ENCODE measurements around the gene DLK1.

Gene DLK1

DNA sequence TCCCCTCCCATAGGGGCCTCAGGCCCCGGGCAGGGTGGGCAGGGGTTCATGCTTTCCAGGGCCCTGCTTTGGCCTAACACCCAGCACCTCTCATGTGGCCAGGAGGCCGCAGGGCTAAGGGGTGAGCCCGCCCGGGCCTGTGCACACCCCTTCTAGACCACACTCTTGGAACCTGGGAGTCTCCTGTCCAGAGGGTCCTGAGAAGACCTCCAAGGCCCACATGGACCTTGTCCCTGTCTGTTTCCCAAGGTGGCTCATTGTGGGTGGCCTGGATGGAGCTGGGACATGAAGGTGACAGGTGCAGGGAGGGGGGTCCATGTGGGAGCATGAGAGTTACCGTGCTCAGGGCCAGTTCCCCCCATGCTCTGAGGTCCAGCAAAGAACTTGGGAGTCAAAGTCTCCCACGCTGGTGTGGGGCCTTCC, 11.6 kb downstream of the DLK1 start:
- no peaks in the 10 kb centered on the region for H3K4me1 ChIP-seq
- H3K27me3 ChIP-seq (ENCODE audit: control insufficient read depth, insufficient read depth, low read length): no peaks in the 10 kb centered on the region
- TF ChIP-seq, protein P1, sequence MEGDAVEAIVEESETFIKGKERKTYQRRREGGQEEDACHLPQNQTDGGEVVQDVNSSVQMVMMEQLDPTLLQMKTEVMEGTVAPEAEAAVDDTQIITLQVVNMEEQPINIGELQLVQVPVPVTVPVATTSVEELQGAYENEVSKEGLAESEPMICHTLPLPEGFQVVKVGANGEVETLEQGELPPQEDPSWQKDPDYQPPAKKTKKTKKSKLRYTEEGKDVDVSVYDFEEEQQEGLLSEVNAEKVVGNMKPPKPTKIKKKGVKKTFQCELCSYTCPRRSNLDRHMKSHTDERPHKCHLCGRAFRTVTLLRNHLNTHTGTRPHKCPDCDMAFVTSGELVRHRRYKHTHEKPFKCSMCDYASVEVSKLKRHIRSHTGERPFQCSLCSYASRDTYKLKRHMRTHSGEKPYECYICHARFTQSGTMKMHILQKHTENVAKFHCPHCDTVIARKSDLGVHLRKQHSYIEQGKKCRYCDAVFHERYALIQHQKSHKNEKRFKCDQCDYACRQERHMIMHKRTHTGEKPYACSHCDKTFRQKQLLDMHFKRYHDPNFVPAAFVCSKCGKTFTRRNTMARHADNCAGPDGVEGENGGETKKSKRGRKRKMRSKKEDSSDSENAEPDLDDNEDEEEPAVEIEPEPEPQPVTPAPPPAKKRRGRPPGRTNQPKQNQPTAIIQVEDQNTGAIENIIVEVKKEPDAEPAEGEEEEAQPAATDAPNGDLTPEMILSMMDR (IDR thresholded peaks at IDR 0.05): no peak
- H3K27ac ChIP-seq: no peak overlapping the region
- H3K79me2 ChIP-seq: no peaks in the 10 kb centered on the region
- no peak overlapping the region for H2AFZ ChIP-seq
- H3K36me3 ChIP-seq (ENCODE audit: control insufficient read depth, insufficient read depth, low read length): no peaks in the 10 kb centered on the region
- no peaks in the 10 kb centered on the region for H3K9me3 ChIP-seq (ENCODE audit: control insufficient read depth, low read length)
- H3K4me3 ChIP-seq (ENCODE audit: low read depth, low read length): no peak overlapping the region
- H3K9ac ChIP-seq: no peak overlapping the region
- H3K4me2 ChIP-seq (ENCODE audit: low read length): no peak overlapping the region

DNA sequence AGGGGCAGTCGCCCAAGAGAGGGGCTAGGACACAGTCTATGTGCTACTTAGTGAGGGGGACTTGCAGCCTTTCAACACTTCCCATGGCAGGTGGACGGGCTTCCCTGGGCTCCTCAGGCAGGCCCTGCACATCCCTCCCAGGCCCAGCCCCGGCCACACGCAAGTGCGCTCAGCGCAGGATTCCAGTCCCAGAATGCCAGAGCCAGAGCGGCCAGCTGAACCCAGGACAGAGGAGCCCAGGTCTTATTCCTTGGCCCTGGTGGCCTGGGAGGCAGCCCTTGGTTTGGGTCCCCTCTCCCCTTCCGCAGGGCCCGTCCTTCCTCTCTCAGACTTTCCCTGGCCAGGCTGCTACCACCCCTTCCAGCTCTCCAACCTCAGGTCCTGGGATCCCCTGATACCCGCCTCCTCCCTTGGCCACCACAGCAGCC, 12.0 kb downstream of the DLK1 start:
- Histone ChIP-seq H3K27ac (no peak overlapping the region), H3K4me1 (no peaks in the 10 kb centered on the region), H2AFZ (no peak overlapping the region), H3K9me3 (ENCODE audit: control insufficient read depth, low read length) (no peaks in the 10 kb centered on the region), H3K36me3 (ENCODE audit: control insufficient read depth, insufficient read depth, low read length) (no peaks in the 10 kb centered on the region), H3K9ac (no peak overlapping the region), H3K27me3 (ENCODE audit: control insufficient read depth, insufficient read depth, low read length) (no peaks in the 10 kb centered on the region), H3K4me2 (ENCODE audit: low read length) (no peak overlapping the region), H3K4me3 (ENCODE audit: low read depth, low read length) (no peak overlapping the region), H3K79me2 (no peaks in the 10 kb centered on the region)
- TF ChIP-seq, protein P1 (IDR thresholded peaks at IDR 0.05): no peak

DNA sequence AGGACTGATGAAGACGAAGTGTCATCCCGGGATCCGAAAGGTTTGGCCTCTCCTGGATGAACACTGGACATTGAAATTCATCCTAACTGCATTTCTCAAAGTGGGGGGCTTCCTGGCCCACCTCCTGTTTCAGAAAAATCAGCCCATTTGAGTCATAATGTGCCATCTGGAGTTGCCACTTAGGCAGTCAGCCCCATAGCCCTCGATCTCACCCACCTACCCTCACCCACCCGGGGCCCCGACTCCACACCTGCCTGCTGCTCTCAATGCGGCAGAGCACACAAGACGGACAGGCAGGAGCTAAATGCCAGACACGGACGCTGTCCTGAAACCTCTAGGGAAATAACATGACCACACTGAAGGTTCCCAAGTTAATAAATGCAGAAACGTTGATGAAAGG, 12.6 kb downstream of the DLK1 start:
- Histone ChIP-seq H2AFZ (no peak overlapping the region), H3K36me3 (ENCODE audit: control insufficient read depth, insufficient read depth, low read length) (no peaks in the 10 kb centered on the region), H3K79me2 (no peaks in the 10 kb centered on the region), H3K4me2 (ENCODE audit: low read length) (no peak overlapping the region), H3K9ac (no peak overlapping the region), H3K9me3 (ENCODE audit: control insufficient read depth, low read length) (no peaks in the 10 kb centered on the region), H3K27ac (no peak overlapping the region), H3K27me3 (ENCODE audit: control insufficient read depth, insufficient read depth, low read length) (no peaks in the 10 kb centered on the region), H3K4me1 (no peaks in the 10 kb centered on the region), H3K4me3 (ENCODE audit: low read depth, low read length) (no peak overlapping the region)
- TF ChIP-seq, protein P1 (IDR thresholded peaks at IDR 0.05): no peak

DNA sequence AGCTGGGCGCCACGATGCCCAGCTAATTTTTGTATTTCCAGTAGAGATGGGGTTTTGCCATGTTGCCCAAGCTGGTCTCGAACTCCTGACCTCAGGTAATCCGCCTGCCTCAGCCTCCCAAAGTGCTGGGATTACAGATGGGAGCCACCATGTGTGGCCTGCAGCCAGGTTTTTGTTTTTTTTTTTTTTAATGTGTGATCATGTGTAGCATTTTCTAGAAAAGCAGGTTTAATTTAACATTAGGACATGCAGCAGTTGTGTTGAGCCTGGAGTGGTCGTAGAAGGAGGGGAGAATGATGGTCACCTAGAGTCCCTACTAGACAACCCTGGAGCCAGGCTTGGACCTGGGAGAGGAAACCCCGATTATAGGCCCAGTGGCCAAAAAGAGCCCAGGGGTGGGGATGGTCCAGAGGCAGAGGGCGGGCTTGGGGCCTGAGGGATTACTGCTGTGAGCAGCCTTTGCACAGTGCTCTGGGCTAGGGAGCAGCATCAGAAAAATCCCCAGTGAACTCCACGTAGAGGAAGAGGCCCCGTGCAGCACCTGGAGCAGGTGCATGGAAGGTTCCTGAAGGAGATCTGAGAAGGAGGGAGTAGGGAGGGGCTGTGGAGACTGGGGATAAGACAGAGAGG, 13.6 kb downstream of the DLK1 start:
- no peaks in the 10 kb centered on the region for H3K79me2 ChIP-seq
- no peak overlapping the region for H3K27ac ChIP-seq
- no peak overlapping the region for H2AFZ ChIP-seq
- no peaks in the 10 kb centered on the region for H3K36me3 ChIP-seq (ENCODE audit: control insufficient read depth, insufficient read depth, low read length)
- H3K27me3 ChIP-seq (ENCODE audit: control insufficient read depth, insufficient read depth, low read length): no peaks in the 10 kb centered on the region
- TF ChIP-seq, protein P1 (IDR thresholded peaks at IDR 0.05): no peak
- no peaks in the 10 kb centered on the region for H3K9me3 ChIP-seq (ENCODE audit: control insufficient read depth, low read length)
- H3K9ac ChIP-seq: no peak overlapping the region
- H3K4me1 ChIP-seq: no peaks in the 10 kb centered on the region
- H3K4me3 ChIP-seq (ENCODE audit: low read depth, low read length): no peak overlapping the region
- no peak overlapping the region for H3K4me2 ChIP-seq (ENCODE audit: low read length)

DNA sequence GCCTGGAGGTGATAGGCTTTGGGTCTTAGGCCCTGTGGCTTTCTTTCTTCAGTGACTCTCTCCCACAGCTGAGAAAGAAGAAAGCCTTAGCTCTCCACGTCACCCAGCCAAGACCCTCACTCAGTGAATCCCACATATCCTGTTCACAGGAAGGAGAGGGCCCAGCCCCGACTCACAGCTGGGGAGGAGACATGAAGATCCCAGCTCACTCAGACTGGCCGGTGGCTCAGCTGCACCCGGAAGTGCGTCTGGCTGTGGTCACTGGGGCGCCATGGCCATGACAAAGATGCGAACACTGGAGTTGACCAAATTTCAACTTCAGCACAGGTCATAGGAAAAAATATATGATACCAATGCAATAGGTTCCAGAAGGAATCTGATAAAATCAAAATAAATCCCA, 14.2 kb downstream of the DLK1 start:
- Histone ChIP-seq H3K27ac (no peak overlapping the region), H3K9me3 (ENCODE audit: control insufficient read depth, low read length) (no peaks in the 10 kb centered on the region), H3K79me2 (no peaks in the 10 kb centered on the region), H2AFZ (no peak overlapping the region), H3K4me2 (ENCODE audit: low read length) (no peak overlapping the region), H3K27me3 (ENCODE audit: control insufficient read depth, insufficient read depth, low read length) (no peaks in the 10 kb centered on the region), H3K4me1 (no peaks in the 10 kb centered on the region), H3K4me3 (ENCODE audit: low read depth, low read length) (no peak overlapping the region), H3K36me3 (ENCODE audit: control insufficient read depth, insufficient read depth, low read length) (no peaks in the 10 kb centered on the region), H3K9ac (no peak overlapping the region)
- TF ChIP-seq, protein P1 (IDR thresholded peaks at IDR 0.05): no peak
